HG03139 (cell line): ENCODE measurements around the gene PAX5.

Experiments used
- ATAC-seq: cut with Tn5 transposase; IDR thresholded peaks from one replicate; pipeline ENCODE4 v1.9.1; 2021; ENCODE audit not compliant: unreplicated experiment

Gene PAX5

GRCh38 chr9:36903541-36904435 is 130.3 kb downstream of the PAX5 start:
- peak; percentile 51 for ATAC-seq

- no peak for ATAC-seq
Observed at GRCh38 chr9:36902861-36903524, 131.1 kb downstream of the PAX5 start.

- no peak for ATAC-seq
Observed at GRCh38 chr9:36902080-36902716, 131.9 kb downstream of the PAX5 start.

- no peak for ATAC-seq
Observed at GRCh38 chr9:36901528-36901927, 132.5 kb downstream of the PAX5 start.

- ATAC-seq = no peak
Observed at GRCh38 chr9:36900856-36901220, 133.2 kb downstream of the PAX5 start.

GRCh38 chr9:36900136-36900855 is 133.8 kb downstream of the PAX5 start:
- ATAC-seq = no peak

GRCh38 chr9:36899406-36899805 is 134.7 kb downstream of the PAX5 start:
- no peak for ATAC-seq

- no peak for ATAC-seq
Observed at GRCh38 chr9:36898431-36899020, 135.5 kb downstream of the PAX5 start.

- no peak for ATAC-seq
Observed at GRCh38 chr9:36897478-36897877, 136.6 kb downstream of the PAX5 start.

- ATAC-seq = no peak
Observed at GRCh38 chr9:36897019-36897418, 137.0 kb downstream of the PAX5 start.

- no peak for ATAC-seq
Observed at GRCh38 chr9:36896296-36896695, 137.8 kb downstream of the PAX5 start.

GRCh38 chr9:36895744-36896260 is 138.3 kb downstream of the PAX5 start:
- no peak for ATAC-seq

- no peak for ATAC-seq
Observed at GRCh38 chr9:36894695-36895310, 139.3 kb downstream of the PAX5 start.

GRCh38 chr9:36893911-36894310 is 140.2 kb downstream of the PAX5 start:
- no peak for ATAC-seq

- no peak for ATAC-seq
Observed at GRCh38 chr9:36893184-36893583, 140.9 kb downstream of the PAX5 start.

- no peak for ATAC-seq
Observed at GRCh38 chr9:36892279-36892678, 141.8 kb downstream of the PAX5 start.

GRCh38 chr9:36891341-36891811 is 142.7 kb downstream of the PAX5 start:
- no peak for ATAC-seq

- ATAC-seq = no peak
Observed at GRCh38 chr9:36889844-36890243, 144.2 kb downstream of the PAX5 start.

- no peak for ATAC-seq
Observed at GRCh38 chr9:36888551-36888950, 145.5 kb downstream of the PAX5 start.

- no peak for ATAC-seq
Observed at GRCh38 chr9:36884721-36885120, 149.3 kb downstream of the PAX5 start.
